ENCODE measurements around the gene ANKRD23.

- TF ChIP-seq GATA2 (IDR thresholded peaks at IDR 0.05; ENCODE audit: low read depth, low read length) (no peak), GATA3 (IDR thresholded peaks at IDR 0.05; ENCODE audit: low read depth, low read length) (no peak)
Observed at GRCh38 chr2:96879545-96880040, 35.8 kb upstream of the ANKRD23 start.
